ENCODE data around the gene KRTAP5-2.

- TF ChIP-seq CTCF (conservative IDR thresholded peaks at IDR 0.05; ENCODE audit: low read depth, low read length) (no peak), EZH2 (IDR thresholded peaks at IDR 0.05; ENCODE audit: low read length, unreplicated experiment) (no peak), EZH2phosphoT487 (IDR thresholded peaks at IDR 0.05; ENCODE audit: borderline replicate concordance, low read length) (no peak)
Measured at GRCh38 chr11:1638344-1638743, 40.2 kb upstream of the KRTAP5-2 start.

Measured in PC-3 (cell line).